ENCODE data around the gene TASP1.

The TASP1 gene

GRCh38 chr20:13567663-13568062 is 71.1 kb downstream of the TASP1 start:
- DNase-seq (ENCODE audit: low spot score) = no peak

DNA sequence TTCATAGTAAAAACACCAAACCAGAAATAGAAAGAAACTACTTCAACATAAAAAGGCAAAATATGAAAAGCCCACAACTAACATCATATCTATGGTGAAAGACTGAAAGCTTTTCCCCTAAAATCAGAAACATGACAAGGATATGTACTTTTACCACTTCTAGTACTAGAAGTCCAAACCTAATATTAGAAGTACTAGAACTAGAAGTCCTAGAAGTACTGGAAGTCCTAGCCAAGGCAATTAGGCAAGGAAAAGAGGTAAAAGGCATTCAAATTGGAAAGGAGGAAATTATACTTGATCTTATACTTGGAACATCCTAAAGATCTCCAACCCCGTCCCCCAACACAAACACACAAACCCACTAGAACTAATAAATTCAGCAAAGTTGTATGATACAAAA is 74.9 kb downstream of the TASP1 start:
- no peak for DNase-seq (ENCODE audit: low spot score)

DNA sequence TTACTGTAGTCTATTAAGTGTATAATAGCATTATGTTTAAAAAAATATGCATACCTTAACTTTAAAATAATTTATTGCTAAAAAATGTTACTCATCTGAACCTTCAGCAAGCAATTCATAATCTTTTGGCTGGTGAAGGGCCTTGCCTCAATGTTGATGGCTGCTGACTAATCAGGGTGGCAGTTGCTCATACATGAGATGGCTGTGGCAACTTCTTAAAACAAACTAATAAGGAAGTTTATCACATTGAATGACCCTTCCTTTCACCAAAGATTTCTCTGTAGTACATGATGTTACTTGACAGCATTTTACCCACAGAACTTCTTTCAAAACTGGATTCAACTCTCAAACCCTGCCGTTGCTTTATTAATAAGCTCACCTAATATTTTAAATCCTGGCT is 84.0 kb downstream of the TASP1 start:
- no peak for DNase-seq (ENCODE audit: low spot score)

DNA sequence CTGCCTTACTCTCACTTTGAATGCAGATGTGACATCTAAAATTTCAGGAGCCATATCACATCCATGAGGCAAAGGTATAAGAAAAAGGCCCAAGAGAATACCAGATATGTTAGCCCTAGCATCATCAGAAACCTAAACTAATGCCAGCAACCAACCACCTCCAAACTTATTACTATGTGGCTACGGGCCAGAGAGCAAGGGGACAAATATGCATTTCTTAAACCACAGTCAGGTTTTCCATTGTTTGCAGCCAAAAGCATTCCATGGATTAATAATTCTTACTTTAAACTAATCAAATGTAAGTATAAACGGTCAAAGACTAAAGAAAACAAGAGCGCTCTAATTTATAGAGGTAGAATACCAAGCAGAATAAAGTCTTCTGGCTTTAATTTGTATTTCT is 84.7 kb downstream of the TASP1 start:
- DNase-seq (ENCODE audit: low spot score) = no peak

GRCh38 chr20:13552061-13552460 is 86.7 kb downstream of the TASP1 start:
- no peak for DNase-seq (ENCODE audit: low spot score)

- no peak for DNase-seq (ENCODE audit: low spot score)
Observed at GRCh38 chr20:13549451-13549850, 89.3 kb downstream of the TASP1 start.

- peak; percentile 28 for DNase-seq (ENCODE audit: low spot score)
Observed at GRCh38 chr20:13546497-13547131, 92.1 kb downstream of the TASP1 start.

DNA sequence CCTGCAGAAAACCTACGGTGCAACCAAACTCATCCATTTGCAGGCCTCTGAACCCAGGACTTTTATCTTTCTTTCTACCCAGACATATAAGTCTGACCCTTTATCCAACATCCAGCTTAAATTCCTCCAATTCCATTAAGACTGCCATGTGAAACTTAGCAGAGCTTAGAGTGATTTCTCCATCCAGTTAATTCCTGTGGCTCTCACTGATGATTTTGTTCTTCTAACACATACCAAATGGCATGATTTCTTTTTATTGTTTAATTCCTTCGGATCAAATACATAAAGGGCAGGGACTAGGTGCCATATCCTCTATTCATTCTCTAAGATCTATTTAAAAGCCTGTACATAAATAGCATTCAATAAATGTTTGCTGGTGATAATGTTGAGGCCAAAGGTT is 92.9 kb downstream of the TASP1 start:
- no peak for DNase-seq (ENCODE audit: low spot score)

- no peak for DNase-seq (ENCODE audit: low spot score)
Observed at GRCh38 chr20:13543783-13544182, 94.9 kb downstream of the TASP1 start.

GRCh38 chr20:13535627-13536026 is 103.1 kb downstream of the TASP1 start:
- no peak for DNase-seq (ENCODE audit: low spot score)

GRCh38 chr20:13533946-13534345 is 104.8 kb downstream of the TASP1 start:
- no peak for DNase-seq (ENCODE audit: low spot score)

DNA sequence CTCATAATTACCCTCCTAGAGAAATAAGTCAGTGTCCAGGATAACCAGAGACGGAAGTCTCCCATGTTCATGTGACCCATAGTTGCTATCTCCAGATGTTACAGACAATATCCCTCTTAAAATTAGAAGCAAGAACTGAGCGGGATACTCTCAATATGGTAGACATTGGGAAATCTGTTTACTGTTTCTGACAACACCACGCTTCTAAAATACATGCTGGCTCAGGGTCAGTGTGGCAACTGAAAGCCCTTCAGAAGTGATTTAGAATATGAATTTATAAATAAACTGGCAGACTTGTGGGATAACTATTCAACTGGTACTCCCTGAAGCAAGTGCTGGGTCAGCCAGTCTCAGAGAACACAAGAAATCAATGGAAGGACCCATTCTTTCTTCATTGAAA is 108.6 kb downstream of the TASP1 start:
- DNase-seq (ENCODE audit: low spot score) = no peak

DNA sequence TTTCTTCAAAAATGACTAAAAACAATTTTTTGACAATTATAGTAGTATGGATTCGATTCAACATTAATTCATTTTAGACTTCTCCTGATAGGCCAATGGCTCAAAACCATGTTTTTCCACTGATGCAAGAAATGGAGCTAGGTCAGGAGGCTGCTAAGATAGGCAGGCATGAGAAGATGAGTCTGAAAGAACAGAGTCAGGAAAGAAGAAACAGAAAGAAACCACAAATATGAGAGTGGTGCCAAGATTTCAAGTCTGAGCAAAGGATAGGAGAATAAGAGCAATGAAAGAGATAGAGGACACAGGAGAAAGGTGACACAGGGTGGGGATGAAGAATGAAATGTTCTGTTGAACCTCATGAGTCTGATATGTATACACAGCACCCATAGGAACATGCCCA is 112.2 kb downstream of the TASP1 start:
- DNase-seq (ENCODE audit: low spot score) = no peak

DNA sequence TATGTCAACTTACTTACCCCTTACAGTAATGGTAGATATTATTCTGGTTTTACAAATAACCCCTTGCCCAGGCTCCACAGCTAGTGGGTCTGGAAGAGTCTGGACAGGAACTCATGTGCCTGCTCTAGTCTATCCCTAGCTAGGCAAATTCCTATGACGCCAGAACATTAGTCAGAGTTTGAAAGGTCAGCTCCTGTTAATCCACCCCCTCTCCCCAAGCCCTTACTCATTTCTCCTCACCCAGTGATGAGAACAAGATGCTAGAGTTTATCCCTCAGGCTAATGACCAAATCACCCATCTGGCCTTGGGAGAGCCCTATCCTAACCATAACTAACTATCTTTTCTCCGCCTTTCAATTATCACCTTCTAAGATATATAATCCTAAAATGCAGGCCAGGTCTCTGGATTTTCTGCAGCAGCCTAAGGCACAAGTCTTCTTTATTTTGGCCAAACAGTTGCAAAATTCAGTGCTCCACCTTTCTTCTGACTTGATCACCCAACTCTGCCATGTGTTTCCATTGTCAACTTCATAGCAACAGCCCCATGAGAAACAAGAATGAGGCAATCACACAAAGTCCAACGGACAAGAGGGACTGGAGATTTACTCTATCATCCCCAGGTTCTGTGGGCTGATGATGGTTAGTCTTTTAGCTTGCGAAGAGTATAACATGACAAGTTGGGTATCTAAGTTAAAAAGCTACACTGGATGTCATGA is 113.3 kb downstream of the TASP1 start:
- DNase-seq (ENCODE audit: low spot score) = no peak

- no peak for DNase-seq (ENCODE audit: low spot score)
Observed at GRCh38 chr20:13524339-13524738, 114.4 kb downstream of the TASP1 start.

- DNase-seq (ENCODE audit: low spot score) = no peak
Observed at GRCh38 chr20:13517831-13518230, 120.9 kb downstream of the TASP1 start.

GRCh38 chr20:13515796-13516558 is 122.8 kb downstream of the TASP1 start:
- no peak for DNase-seq (ENCODE audit: low spot score)

- DNase-seq (ENCODE audit: low spot score) = no peak
Observed at GRCh38 chr20:13515291-13515690, 123.4 kb downstream of the TASP1 start.

DNA sequence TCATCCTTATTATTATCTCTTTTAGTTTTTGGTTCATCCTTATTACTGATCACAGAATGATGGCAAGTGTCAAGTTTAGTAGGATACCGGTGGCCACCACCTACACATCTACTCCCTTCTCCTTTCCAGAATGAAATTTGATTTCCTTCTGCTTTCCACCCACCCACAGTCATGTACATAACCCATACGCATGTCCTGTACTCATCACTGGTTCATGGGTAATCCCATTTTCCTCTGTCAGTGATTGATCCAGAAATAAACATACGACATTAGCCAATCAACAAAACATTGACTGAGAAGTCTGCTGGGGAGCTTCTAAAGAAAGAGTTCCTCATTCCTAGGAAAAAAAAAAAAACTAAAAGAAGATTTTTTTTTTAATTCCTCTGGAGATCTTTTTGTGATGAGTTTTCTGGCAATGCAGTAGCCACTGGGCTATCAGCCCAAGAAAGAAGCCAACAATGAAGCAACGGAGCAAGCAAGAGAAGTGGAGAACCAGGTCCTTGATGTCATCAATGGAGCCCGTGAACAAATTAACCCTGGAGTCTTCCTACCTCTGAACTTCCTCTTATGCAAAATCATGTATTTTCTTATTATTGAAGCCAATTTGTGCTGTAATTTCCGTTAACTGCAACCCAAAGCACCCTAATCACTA is 127.8 kb downstream of the TASP1 start:
- DNase-seq (ENCODE audit: low spot score) = no peak

- no peak for DNase-seq (ENCODE audit: low spot score)
Observed at GRCh38 chr20:13507646-13508045, 131.1 kb downstream of the TASP1 start.

- DNase-seq (ENCODE audit: low spot score) = no peak
Observed at GRCh38 chr20:13501500-13501899, 137.2 kb downstream of the TASP1 start.

GRCh38 chr20:13494019-13494418 is 144.7 kb downstream of the TASP1 start:
- DNase-seq (ENCODE audit: low spot score) = no peak

GRCh38 chr20:13493143-13493542 is 145.6 kb downstream of the TASP1 start:
- no peak for DNase-seq (ENCODE audit: low spot score)

Data from germinal center (tissue), 1 donor.